CMK (cell line): Measurements from ENCODE around the gene THAP10.
"Not testable (repeated sequence)": the region's sequence is repeated elsewhere in the genome, so short reads cannot be mapped to it uniquely, and the experiment has no call there.

Source experiments
- DNase-seq: peaks from one replicate; pipeline ENCODE4 v3.0.0-alpha.2; 2010; ENCODE audit warnings: low read depth

Gene THAP10

DNA sequence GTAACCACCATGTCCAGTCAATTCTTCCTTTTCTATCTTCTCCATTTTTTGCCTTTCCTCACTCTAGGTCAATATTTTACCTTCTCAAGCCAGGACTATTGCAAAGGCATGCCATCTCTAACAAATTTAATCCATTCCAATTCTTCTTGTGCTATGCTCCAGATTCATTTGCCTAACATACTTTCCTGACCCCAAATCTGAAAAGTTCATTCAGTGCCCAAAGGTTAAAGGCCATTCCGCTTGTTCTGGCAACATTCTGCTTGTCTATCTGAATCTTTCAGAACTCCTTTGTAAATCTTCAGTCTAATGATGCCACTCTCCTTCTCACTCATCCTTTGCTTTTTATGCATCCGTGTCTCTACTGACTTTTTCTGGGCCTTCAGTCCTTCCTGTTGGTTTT, 15.6 kb downstream of the THAP10 start:
- DNase-seq, result no peak

DNA sequence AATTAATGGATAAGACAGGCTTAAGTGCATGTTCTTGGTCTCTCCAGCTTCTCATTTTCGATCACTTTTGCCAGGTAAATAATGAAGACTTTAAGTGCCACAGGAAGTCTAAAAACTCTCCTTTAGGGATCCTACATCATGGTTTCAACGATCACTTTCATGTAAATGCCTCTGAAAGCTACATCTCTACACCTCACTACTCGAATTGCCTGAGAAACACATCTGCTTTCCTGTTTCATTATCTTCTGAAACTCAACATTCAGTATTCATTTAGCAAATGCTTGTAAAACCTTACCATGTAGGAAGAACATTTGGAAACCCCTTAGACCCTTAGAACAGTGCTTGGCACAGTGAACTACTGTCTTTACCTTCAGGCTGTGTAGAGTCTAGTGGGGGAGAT, 16.2 kb downstream of the THAP10 start:
- no peak for DNase-seq

GRCh38 chr15:70875001-70875782, 17.0 kb downstream of the THAP10 start:
- no peak for DNase-seq

DNA sequence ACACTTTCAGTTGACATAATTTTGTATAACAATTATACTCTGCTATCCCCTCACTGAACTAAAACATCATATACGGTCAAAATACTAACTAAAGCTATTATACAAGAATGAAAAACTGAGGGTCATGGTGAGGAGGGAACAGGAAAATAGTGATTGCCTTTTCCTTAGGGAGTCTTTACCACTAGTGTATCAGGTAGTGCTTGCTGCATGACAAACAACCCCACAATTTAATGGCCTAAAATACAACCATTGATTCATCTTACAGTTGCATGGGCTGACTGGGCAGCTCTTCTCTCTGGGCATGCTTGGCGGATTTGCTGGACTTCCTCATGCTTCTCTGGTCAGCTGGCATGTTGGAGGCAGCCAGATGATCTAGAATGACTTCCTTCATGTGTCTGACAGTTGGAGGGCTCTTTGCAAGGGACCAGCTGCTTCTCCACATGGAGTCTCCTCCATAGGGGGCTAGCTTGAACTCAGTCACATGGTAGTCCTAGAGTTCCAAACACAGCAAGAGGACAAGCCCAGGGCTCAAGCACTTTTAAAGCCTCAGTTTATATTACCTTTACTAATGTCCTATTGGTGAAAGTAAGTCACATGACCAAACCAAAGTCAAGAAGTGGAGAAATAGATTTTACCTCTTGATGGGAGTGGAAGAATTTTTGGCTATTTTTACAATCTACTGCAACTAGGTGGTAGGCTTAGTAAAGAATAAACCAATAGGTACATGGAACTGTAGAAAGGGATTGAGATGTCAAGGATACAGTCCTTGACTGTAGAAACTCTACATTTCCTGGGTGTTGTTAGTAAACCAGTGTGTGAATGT, 18.8 kb downstream of the THAP10 start:
- DNase-seq, result no peak

GRCh38 chr15:70871490-70871889, 20.7 kb downstream of the THAP10 start:
- DNase-seq, result not testable (repeated sequence)

DNA sequence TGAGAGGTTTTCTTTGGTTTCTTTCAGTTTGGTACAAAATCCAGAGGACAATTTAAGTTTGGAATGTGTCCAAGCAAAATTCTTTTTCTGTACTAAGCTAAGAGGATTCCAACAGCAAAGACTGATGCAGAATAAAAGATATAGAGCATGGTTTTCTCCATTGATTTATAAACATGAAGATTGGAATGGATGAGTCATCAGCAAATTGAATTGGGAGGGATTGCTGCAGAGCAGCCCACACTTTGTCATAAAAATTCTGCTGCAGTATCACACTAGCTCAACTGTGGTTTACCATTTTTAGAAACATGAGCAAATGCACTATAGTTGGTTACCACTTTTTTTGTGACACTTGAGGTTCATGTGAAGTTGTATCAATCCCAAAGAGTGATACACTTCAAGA, 22.2 kb downstream of the THAP10 start:
- DNase-seq, result no peak

GRCh38 chr15:70869346-70869745, 22.9 kb downstream of the THAP10 start:
- DNase-seq, result no peak

DNA sequence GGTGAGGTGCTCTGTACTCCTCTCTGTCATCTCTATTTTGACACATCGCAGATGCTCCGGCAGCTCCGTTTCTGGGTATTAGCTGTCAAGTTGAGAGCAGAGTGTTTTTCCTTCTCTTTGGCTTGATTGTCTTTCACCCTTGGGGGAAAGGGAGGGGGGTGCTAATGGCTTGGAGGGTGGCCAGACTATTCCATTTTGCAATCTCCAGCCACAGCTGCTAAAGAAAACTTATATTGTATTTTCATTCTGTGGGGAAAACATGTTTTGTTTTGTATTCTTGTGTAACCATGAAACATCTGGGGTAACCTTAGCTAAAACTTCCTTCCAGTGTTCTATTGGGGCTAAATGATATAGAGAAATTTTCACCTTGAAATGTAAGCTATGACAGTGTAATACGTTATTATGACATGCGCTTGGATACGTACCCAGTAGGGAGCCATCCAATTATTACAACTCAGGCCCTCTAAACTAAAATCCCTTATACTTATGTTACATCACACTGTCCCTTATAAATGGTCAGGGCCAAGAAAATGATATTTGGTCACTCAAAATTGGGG, 24.2 kb downstream of the THAP10 start:
- DNase-seq, result no peak

DNA sequence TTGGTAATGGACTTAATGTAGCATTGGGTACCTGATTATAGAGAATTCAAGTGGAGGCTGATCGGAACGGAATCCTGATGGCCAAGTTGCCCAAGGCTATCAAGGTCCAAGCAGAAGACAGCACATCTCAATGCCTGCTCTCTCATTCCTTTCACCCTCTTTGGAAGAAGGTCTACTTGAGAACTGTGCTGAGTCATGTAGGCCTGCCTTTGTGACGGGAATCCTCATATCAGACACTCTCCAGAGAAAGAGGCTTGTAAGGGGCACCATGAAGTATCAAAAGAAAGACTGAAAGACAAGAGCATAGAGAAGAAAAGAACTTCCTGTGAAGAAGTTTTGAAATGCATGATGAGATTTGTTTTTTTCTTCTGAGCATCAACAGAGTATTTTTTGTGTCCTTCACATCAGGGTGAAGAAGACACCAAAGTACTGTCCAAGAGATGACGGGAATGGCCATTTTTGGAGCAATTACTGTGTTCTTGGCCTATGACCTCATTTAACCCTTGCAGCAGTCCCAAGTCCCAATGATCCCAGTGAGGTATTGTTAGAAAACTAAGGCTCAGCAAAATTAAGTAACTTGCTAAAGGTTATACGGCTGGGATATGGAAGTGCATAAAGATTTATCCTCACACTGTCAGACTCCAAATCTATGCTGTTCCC, 25.1 kb downstream of the THAP10 start:
- DNase-seq, result no peak

DNA sequence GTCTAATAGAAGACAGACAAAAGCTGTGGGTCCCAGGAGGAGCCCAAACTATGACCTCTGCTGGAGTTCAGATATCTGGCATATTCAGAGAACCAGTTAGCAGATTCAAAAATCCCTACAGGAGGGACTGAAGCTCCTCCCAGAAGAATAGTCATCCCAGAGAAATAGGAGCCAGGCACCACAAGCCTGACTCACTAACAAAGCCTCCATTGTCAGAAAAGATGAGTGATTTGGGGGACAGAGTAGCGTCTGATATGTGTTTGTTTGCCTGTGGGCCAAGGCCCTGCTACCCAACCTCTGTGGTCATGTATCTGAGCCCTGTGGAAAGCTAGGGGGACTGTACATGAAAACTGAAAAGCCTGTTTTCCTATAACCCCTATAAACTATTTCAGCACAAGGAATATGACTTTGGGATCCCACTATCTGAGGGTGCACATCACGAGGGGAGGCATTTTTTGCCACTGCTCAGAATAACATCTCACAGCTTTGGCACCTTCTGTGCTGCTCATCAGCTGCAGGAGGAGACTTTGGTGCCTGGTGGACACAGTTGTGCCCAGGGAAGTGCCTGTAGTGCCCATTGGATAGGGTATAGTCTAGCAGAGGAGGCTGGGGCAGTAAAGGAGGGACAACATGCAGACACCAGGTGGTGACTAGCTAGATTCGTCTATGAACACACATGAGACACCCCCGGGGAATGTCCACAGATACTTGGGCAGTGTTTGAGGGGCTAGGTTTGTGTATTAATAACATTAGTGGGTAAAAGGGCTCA, 28.6 kb downstream of the THAP10 start:
- no peak for DNase-seq

GRCh38 chr15:70859998-70860397, 32.2 kb downstream of the THAP10 start:
- DNase-seq, result no peak

GRCh38 chr15:70859322-70859908, 32.8 kb downstream of the THAP10 start:
- DNase-seq, result no peak

DNA sequence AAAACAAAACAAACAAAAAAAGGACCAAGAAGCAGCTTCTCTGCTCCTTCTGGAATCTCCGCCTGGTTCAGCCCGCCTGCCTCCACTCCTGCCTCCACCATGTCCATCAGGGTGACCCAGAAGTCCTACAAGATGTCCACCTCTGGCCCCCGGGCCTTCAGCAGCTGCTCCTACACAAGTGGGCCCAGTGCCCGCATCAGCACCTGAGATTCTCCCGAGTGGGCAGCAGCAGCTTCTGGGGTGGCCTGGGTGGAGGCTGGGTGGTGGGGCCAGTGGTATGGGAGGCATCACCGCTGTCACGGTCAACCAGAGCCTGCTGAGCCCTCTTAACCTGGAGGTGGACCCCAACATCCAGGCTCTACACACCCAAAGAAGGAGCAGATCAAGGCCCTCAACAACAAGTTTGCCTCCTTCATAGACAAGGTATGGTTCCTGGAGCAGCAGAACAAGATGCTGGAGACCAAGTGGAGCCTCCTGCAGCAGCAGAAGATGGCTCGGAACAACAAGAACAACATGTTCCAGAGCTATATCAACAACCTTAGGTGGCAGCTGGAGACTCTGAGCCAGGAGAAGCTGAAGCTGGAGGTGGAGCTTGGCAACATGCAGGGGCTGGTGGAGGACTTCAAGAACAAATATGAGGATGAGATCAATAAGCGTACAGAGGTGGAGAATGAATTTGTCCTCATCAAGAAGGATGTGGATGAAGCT, 33.5 kb downstream of the THAP10 start:
- DNase-seq, result not testable (repeated sequence)

DNA sequence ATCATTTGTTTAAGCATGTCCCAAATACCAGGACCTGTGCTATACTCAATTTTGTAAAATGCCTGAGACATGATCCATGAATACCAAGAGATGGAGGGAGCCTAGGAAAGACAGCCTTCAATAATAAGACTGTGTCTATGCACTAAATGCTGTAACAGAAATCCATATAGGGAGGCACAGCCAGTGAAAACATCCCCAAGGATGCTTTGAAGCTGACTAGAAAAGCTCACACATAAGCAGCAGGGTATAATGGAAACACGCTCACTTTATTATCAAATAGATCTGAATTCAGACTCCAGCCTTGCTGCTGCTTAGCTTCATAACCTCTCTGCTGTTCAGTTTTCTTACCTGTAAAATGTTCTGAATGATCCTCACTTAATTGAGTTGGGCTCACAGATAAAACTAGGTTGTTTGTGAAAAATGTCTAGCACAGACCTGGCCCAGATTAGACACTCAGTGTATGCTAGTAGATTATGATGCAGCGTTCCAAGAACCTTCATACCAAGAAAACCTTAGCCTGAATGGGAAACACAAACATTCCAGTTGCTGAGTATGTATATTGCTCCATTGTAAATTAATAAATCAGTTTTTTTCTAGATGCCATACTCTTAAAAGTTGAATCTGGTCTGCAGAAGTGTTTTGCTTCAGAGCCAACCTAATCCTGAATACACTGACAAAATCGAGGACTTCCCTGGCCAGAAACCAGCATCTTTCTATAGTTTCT, 34.5 kb downstream of the THAP10 start:
- no peak for DNase-seq

DNA sequence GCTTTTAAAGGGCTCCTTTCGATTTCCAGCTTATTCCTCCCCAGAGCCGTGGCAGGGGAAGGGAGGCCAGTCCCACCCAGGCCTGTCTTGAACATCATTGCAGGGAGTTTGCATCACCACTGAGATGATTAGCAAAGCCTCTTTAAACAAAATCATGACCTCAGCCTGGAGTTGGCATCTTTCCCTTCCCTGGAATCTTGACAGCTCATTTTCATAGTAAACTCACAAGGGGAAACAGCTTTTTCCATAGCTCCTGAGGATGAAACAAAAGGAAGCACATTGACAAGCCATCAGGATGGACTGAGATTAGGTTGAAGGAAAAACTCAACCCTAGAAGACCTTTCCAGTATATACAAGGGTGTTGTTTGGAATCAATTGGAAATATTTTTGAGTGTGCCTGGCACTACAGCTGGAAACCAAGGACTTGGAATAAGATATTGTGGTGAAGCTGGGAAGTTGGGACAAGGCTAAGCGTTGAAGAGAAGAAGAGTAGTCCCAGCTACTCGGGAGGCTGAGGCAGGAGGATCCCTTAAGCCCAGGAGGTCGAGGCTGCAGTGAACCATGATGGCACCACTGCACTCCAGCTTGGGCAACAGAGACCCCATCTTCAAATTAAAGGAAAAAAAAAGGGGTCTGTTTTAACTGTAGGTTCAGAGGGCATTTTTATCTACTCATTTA, 35.2 kb downstream of the THAP10 start:
- DNase-seq, result no peak

- no peak for DNase-seq
Measured at GRCh38 chr15:70856177-70856883, 35.9 kb downstream of the THAP10 start.

DNA sequence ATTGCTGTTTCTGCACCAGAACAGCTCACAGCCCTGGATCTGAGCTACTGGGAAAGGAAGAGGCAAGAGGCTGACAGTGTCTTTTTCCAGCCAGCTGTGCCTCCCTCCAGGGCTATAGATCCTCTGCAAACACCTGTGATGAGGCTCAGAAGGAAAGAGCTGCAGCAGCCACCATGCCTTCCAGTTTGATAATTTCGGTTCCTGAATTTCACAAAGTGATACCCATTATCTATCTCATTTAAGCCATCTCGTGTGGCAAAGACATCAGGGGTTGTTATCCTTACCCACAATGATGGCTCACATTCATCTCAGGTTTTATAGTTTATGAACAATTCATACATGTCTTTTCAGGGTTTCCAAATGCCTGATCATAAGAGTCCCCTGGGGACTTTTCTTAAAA, 36.5 kb downstream of the THAP10 start:
- DNase-seq, result no peak

- DNase-seq, result no peak
Measured at GRCh38 chr15:70854666-70854976, 37.6 kb downstream of the THAP10 start.
